MG63 (cell line): ENCODE data around the gene MAP7D2. TPM values are rescaled to one million over a fixed set of nuclear protein-coding genes. Genes with fewer than 3 reads are reported as not detected.
"Not testable (repeated sequence)": the region's sequence is repeated elsewhere in the genome, so short reads cannot be mapped to it uniquely, and the experiment has no call there.

Source experiments
- DNase-seq: peaks from one replicate; pipeline ENCODE4 v3.0.0-alpha.2; 2020
- H3K27me3 ChIP-seq: fragments of 250-450 bp; sonication (Bioruptor Pico); 2 replicates; pipeline ENCODE4 v1.5.1; 2020; ENCODE audit warnings: mild to moderate bottlenecking, moderate library complexity
- H3K36me3 ChIP-seq: fragments of 250-450 bp; sonication (Bioruptor Pico); 2 replicates; pipeline ENCODE4 v1.5.1; 2020; ENCODE audit warnings: mild to moderate bottlenecking, moderate library complexity
- H3K4me3 ChIP-seq: fragments of 250-450 bp; sonication (Bioruptor Pico); 2 replicates; pipeline ENCODE4 v1.5.1; 2020; ENCODE audit warnings: mild to moderate bottlenecking, moderate library complexity
- H3K9me3 ChIP-seq: fragments of 250-450 bp; sonication (Bioruptor Pico); 2 replicates; pipeline ENCODE4 v1.5.1; 2020; ENCODE audit warnings: mild to moderate bottlenecking, moderate library complexity
- total RNA-seq: library from RNA; depleted of rRNA; stranded (reverse); fragments of >200 nt; shearing (Covaris generic); gene quantifications from 2 replicates; pipeline ENCODE4 v1.2.3, GENCODE V29; 2014; ENCODE audit warnings: low replicate concordance; rRNA removed

Gene MAP7D2
- 0.07 and 0.25 TPM in 2 replicates for total RNA-seq

GRCh38 chrX:20116577-20117240, at the start of gene MAP7D2:
MAP7D2 (minus strand) TSS chrX:20116907; CDS start chrX:20116879, 28 bp downstream.
- H3K36me3 ChIP-seq: no peaks in the 10 kb centered on the region
- DNase-seq: peak; percentile 28
- H3K27me3 ChIP-seq: no peaks in the 10 kb centered on the region
- peak within 1 kb of the TSS; percentile 39 for H3K4me3 ChIP-seq
- H3K9me3 ChIP-seq: no peaks in the 10 kb centered on the region

DNA sequence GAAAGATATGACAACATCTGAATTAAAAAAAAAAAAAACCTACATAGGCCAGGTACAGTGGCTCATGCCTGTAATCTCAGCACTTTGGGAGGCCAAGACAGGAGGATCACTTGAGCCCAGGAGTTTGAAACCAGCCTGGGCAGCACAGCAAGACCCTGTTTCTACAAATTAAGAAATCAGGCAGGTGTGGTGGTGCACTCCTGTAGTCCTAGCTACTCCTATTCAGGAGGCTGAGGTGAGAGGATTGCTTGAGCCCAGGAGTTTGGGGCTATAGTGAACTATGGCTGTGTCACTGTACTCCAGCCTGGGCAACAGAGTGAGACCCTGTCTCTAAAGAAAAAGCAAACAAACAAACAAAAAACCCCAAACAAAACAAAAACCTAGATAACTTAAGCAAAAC, 45.8 kb upstream of the MAP7D2 start:
- H3K27me3 ChIP-seq, H3K36me3 ChIP-seq, H3K9me3 ChIP-seq, H3K4me3 ChIP-seq, DNase-seq: not testable (repeated sequence)

GRCh38 chrX:20159797-20160385, 43.2 kb upstream of the MAP7D2 start:
- Histone ChIP-seq H3K27me3 (no peaks in the 10 kb centered on the region), H3K9me3 (no peaks in the 10 kb centered on the region), H3K4me3 (no peak overlapping the region), H3K36me3 (no peaks in the 10 kb centered on the region)
- no peak for DNase-seq

DNA sequence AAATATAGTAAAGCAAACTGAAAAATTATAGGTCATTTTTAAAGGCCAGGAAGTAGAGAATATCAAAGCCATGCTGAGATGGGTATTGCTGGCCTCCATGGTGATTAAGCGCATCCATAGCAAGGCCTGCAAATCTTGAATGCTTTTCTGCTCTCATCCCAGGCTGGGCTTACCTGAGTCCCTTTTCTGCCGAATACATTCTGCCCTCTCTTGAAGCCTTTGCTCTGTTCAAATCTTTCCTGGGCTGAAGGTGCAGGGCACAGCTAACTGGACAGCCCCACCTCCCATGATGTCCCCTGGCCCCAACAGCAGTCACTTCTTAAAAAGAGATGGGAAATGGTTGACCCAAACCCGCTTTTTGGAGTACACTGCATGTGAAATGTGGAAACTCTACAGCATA, 35.0 kb upstream of the MAP7D2 start:
- Histone ChIP-seq H3K27me3 (no peaks in the 10 kb centered on the region), H3K4me3 (no peak overlapping the region), H3K36me3 (peaks cover 6% of the 10 kb centered on the region; the same call in 1 of the 2 replicates), H3K9me3 (no peaks in the 10 kb centered on the region)
- DNase-seq: no peak

GRCh38 chrX:20149326-20149725, 32.6 kb upstream of the MAP7D2 start:
- no peak for DNase-seq
- Histone ChIP-seq H3K9me3 (no peaks in the 10 kb centered on the region), H3K36me3 (peaks cover under 1% of the 10 kb centered on the region; the same call in 1 of the 2 replicates), H3K27me3 (no peaks in the 10 kb centered on the region), H3K4me3 (no peak overlapping the region)

DNA sequence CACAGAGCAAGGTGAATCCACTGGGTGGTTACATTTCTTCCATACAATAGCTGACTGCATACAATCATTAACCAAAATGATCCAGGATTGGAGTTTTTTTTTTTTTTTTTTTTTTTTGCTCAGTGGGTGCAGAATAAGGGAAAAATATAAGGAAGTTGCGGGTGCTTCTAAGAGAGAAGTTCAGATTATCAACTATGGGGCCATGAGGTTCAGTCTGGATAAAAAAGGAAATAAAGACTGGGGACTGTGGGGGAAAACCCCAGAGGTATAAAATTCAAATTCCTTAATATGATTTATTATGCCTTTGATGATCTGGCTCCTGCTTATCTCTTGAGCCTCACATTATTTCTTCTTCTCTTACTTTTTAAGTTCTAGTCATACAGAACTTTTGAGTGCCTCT, 30.9 kb upstream of the MAP7D2 start:
- H3K27me3 ChIP-seq: no peaks in the 10 kb centered on the region
- H3K4me3 ChIP-seq: no peak overlapping the region
- H3K9me3 ChIP-seq: no peaks in the 10 kb centered on the region
- no peaks in the 10 kb centered on the region; the same call in 1 of the 2 replicates for H3K36me3 ChIP-seq
- DNase-seq: no peak

DNA sequence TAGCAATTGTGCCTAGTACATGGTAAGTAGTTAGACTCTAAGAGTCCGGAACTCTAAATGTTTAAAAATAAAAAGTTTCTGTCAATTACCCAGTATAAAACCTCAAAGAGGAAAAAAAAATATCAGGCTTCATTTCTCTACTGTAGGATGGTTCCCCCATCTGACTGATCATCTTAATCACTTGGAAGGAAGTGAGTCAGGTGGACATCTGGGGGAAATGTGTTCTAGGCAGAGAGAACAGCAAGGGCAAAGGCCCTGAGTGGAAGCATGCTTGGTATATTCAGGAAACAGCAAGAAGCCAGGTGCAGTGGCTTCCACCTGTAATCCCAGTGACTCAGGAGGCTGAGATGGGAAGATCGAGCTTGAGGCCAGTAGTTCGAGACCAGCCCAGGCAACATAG, 27.8 kb upstream of the MAP7D2 start:
- DNase-seq: peak; percentile 20
- peaks cover 7% of the 10 kb centered on the region for H3K36me3 ChIP-seq
- H3K4me3 ChIP-seq: no peak overlapping the region
- no peaks in the 10 kb centered on the region for H3K9me3 ChIP-seq
- no peaks in the 10 kb centered on the region for H3K27me3 ChIP-seq

GRCh38 chrX:20143561-20143960, 26.9 kb upstream of the MAP7D2 start:
- Histone ChIP-seq H3K4me3 (no peak overlapping the region), H3K9me3 (no peaks in the 10 kb centered on the region), H3K27me3 (no peaks in the 10 kb centered on the region), H3K36me3 (peaks cover 15% of the 10 kb centered on the region)
- DNase-seq: no peak

- peaks cover 20% of the 10 kb centered on the region for H3K36me3 ChIP-seq
- no peaks in the 10 kb centered on the region for H3K27me3 ChIP-seq
- DNase-seq: no peak
- H3K4me3 ChIP-seq: no peak overlapping the region
- no peaks in the 10 kb centered on the region for H3K9me3 ChIP-seq
Measured at GRCh38 chrX:20143111-20143510, 26.4 kb upstream of the MAP7D2 start.

GRCh38 chrX:20141281-20142220, 24.8 kb upstream of the MAP7D2 start, which contains the start of gene EIF1AX:
EIF1AX (minus strand) TSS chrX:20141838; CDS start chrX:20141640, 198 bp downstream.
- Histone ChIP-seq H3K27me3 (no peaks in the 10 kb centered on the region), H3K9me3 (no peaks in the 10 kb centered on the region), H3K4me3 (peak within 1 kb of the TSS; percentile 88), H3K36me3 (peaks cover 31% of the 10 kb centered on the region)
- DNase-seq: peak; percentile 96

- DNase-seq: no peak
- Histone ChIP-seq H3K4me3 (peak overlapping the region; percentile 88), H3K9me3 (no peaks in the 10 kb centered on the region), H3K27me3 (no peaks in the 10 kb centered on the region), H3K36me3 (peaks cover 42% of the 10 kb centered on the region)
Measured at GRCh38 chrX:20140420-20140819, 23.7 kb upstream of the MAP7D2 start.

DNA sequence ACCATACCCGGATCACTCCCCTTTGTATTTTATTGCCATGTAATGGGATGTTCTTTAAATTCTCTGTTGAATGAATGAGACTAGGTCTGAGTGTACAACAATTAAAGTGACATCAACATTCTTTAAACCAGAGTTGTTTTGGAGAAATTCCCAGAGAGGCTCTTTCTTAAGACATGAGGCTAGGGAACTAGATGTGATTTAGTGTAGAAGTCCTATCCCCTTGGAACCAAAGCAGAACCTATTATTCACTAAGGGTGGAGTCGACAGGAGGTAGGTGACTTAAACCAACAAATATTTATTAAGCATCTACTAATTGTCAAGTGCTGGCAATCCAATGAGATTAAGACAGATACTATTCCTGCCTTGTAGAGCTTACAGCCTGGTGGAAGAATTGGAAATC, 23.3 kb upstream of the MAP7D2 start:
- H3K36me3 ChIP-seq: peaks cover 47% of the 10 kb centered on the region
- DNase-seq: no peak
- peak overlapping the region; percentile 88 for H3K4me3 ChIP-seq
- H3K27me3 ChIP-seq: no peaks in the 10 kb centered on the region
- H3K9me3 ChIP-seq: no peaks in the 10 kb centered on the region

DNA sequence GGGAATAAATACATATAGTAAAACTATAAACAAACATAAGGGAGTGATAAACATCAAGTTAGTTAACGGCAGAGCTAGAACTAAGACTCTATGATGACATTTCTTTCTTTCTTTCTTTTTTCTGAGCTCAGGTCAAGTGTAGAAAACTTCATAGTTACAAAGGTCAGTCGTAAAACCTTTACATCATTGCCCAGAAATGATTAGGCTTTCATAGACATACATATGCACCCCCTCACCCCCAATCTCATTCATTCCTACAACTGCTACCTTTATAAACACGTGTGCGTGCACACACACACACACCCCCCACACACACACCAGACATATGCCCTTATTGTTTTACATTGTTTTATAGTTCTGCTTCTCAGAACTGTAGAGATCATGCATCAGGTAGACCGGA, 19.2 kb upstream of the MAP7D2 start:
- no peak for DNase-seq
- Histone ChIP-seq H3K4me3 (no peak overlapping the region), H3K9me3 (no peaks in the 10 kb centered on the region), H3K27me3 (no peaks in the 10 kb centered on the region), H3K36me3 (peaks cover 74% of the 10 kb centered on the region)

DNA sequence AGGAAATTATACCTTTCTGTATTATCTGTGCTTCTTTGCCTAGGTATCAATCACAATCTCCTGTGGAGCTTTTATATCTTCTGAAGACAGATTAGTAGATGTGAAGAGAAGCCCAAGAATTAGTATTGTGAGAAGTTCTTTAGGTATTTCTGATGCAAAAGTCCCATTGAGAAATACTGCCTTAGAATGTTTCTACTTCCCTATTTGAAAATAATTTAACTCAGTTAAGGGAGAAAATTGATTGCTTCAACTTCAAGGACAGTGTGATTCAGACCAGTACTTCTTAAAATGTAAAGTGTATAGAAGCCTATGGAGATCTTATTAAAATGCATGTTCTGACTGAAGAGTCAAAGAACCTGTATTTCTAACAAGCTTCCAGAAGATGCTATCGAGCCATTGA, 16.0 kb upstream of the MAP7D2 start:
- no peaks in the 10 kb centered on the region for H3K9me3 ChIP-seq
- DNase-seq: no peak
- no peaks in the 10 kb centered on the region for H3K27me3 ChIP-seq
- H3K4me3 ChIP-seq: no peak overlapping the region
- peaks cover 70% of the 10 kb centered on the region for H3K36me3 ChIP-seq

DNA sequence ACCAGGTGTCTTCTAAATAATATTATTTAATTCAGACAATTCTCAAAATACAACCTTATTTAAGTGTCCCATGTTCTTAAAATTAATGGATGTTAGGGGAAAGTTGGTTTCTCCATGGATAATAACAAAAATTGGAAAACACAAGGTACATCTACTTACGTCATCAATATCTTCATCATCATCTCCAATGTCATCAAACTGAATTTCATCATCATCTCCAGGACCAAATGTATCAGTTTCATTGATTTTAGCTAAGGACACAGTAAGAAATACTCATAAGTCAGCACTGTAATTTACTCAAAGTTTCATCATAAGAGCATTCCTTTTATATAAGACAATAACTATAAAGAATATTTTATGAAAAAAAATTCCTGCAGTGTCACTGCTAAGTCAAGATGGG, 13.7 kb upstream of the MAP7D2 start:
- no peak for DNase-seq
- Histone ChIP-seq H3K9me3 (no peaks in the 10 kb centered on the region), H3K36me3 (peaks cover 53% of the 10 kb centered on the region), H3K27me3 (no peaks in the 10 kb centered on the region), H3K4me3 (no peak overlapping the region)

- H3K4me3 ChIP-seq: no peak overlapping the region
- no peaks in the 10 kb centered on the region for H3K9me3 ChIP-seq
- H3K36me3 ChIP-seq: peaks cover 54% of the 10 kb centered on the region
- DNase-seq: no peak
- H3K27me3 ChIP-seq: no peaks in the 10 kb centered on the region
Measured at GRCh38 chrX:20129547-20129946, 12.8 kb upstream of the MAP7D2 start.

DNA sequence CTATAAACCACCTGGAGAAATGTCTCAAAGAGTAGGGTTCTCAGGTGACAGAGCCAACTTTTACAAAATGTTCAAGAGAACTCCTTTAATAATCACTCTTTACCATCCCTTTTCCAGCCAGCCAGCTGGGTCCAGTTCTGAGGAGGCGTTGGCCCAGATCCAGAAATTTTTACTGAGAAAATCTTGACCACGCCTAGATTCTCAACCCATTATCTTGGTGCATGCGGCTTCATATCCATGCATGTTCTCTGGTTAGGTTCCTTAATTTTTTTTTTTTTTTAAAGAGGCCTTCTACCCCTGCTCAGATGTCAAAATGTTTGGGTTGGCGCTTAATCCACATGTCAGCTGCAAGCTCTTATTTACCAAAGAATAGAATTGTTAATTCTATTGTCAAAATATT, 12.0 kb upstream of the MAP7D2 start:
- Histone ChIP-seq H3K36me3 (peaks cover 55% of the 10 kb centered on the region), H3K4me3 (no peak overlapping the region), H3K27me3 (no peaks in the 10 kb centered on the region), H3K9me3 (no peaks in the 10 kb centered on the region)
- DNase-seq: no peak
